ENCODE measurements around the gene PTPRU.

The PTPRU gene

DNA sequence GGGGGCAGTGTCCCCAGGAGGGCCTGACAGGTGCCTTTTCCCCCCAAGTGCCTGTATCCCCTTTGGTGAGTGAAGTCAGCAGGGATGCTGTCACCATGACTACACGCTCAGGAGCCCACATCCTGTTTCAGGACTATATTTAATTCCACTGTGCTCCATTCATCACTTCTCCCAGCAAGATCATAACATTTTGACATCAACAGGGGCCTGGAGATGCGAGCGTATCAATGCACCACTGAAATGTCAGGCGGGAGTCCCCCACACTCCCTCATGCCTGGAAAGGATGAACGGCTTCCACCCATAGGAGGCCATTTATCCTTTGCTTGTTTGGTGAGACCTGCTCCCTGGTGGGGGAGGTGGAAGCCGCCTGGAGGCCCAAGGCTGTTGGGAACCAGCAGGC is 119.1 kb downstream of the PTPRU start:
- TF ChIP-seq CTCF (IDR thresholded peaks at IDR 0.05; ENCODE audit: low read depth, low read length) (no peak), POLR2A (IDR thresholded peaks at IDR 0.05; ENCODE audit: extremely low read depth, insufficient read length) (no peak), MYC (IDR thresholded peaks at IDR 0.05; ENCODE audit: low read depth, low read length) (no peak), MAX (IDR thresholded peaks at IDR 0.05; ENCODE audit: low read depth, low read length) (no peak)
- no peak overlapping the region for H3K4me3 ChIP-seq (ENCODE audit: low read depth, low read length)
- no peak for DNase-seq (ENCODE audit: low read depth)

DNA sequence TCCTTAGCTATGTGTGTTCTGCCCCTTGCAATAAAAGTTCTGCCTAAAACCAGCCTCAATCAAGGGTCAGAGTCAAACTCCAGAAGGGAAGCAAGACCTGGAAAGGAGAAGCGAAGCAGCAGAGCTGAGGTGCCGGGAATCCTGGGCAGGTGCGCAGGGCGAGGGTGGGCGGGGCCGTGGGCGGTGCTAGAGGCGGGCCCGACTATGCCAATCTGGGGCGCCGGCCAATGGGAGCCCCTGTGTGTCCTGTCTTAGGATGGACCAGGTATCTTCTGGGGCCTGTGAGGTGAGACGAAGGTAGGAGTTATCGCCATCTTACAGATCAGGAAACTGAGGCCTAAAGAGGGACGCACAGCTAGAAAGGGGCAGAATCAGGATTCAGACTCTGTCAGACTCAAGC is 120.3 kb downstream of the PTPRU start:
- no peak overlapping the region for H3K4me3 ChIP-seq (ENCODE audit: low read depth, low read length)
- no peak for DNase-seq (ENCODE audit: low read depth)
- TF ChIP-seq MYC (IDR thresholded peaks at IDR 0.05; ENCODE audit: low read depth, low read length) (no peak), CTCF (IDR thresholded peaks at IDR 0.05; ENCODE audit: low read depth, low read length) (no peak)

DNA sequence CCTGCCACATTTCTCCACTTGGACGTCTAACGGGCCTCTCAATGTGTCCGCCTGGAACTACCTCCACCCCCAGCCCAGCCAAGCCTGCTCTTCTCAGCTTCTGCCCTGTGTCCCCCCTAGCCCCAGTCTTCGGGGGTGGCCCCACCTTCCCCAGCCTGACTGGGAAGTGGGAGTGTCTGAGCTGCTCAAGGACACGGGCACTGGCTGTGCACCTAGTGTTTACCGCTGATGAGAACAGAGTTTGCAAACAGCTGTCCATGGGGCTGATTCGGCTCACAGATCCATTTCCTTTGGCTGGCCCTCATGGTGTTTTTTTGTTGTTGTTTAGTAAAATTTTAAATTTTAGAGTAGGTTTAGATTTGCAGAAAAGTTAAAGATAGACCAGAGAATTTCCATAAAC is 121.1 kb downstream of the PTPRU start:
- H3K4me3 ChIP-seq (ENCODE audit: low read depth, low read length) = no peak overlapping the region
- TF ChIP-seq CTCF (IDR thresholded peaks at IDR 0.05; ENCODE audit: low read depth, low read length) (no peak), MYC (IDR thresholded peaks at IDR 0.05; ENCODE audit: low read depth, low read length) (no peak), MAX (IDR thresholded peaks at IDR 0.05; ENCODE audit: low read depth, low read length) (no peak), POLR2A (IDR thresholded peaks at IDR 0.05; ENCODE audit: extremely low read depth, insufficient read length) (no peak)
- no peak for DNase-seq (ENCODE audit: low read depth)

DNA sequence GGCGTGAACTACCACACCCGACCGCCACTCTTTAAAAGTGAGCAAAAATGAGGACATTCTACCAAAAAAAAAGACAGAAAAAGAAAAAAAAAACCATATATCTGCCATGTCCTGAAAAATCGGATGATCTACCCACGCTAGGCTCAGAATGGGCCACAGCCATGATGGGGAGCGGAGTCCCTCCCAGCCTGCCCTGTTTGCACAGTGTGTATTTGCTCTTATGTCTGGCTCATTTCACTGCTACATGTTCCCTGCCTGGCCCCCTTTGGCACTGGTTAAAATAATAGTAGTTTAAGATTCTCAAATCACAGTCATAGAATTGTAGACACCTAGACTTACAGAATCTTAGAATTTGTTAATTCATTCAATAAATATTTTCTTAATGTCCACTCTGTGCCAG is 121.9 kb downstream of the PTPRU start:
- TF ChIP-seq CTCF (IDR thresholded peaks at IDR 0.05; ENCODE audit: low read depth, low read length) (no peak), MYC (IDR thresholded peaks at IDR 0.05; ENCODE audit: low read depth, low read length) (no peak), POLR2A (IDR thresholded peaks at IDR 0.05; ENCODE audit: extremely low read depth, insufficient read length) (no peak), MAX (IDR thresholded peaks at IDR 0.05; ENCODE audit: low read depth, low read length) (no peak)
- H3K4me3 ChIP-seq (ENCODE audit: low read depth, low read length) = no peak overlapping the region
- no peak for DNase-seq (ENCODE audit: low read depth)

- TF ChIP-seq MYC (IDR thresholded peaks at IDR 0.05; ENCODE audit: low read depth, low read length) = no peak
- no peak for TF ChIP-seq POLR2A (IDR thresholded peaks at IDR 0.05; ENCODE audit: extremely low read depth, insufficient read length)
- H3K4me3 ChIP-seq (ENCODE audit: low read depth, low read length) = no peak overlapping the region
- no peak for DNase-seq (ENCODE audit: low read depth)
These were observed 124.4 kb downstream of the PTPRU start for GRCh38 chr1:29360768-29361167.

GRCh38 chr1:29361686-29362085 is 125.4 kb downstream of the PTPRU start:
- DNase-seq (ENCODE audit: low read depth) = no peak
- no peak overlapping the region for H3K4me3 ChIP-seq (ENCODE audit: low read depth, low read length)
- TF ChIP-seq CTCF (IDR thresholded peaks at IDR 0.05; ENCODE audit: low read depth, low read length) (no peak), MYC (IDR thresholded peaks at IDR 0.05; ENCODE audit: low read depth, low read length) (no peak), MAX (IDR thresholded peaks at IDR 0.05; ENCODE audit: low read depth, low read length) (no peak)
